Measurements from ENCODE around the gene B3GALT2. TPM values are rescaled to one million over a fixed set of nuclear protein-coding genes. Genes with fewer than 3 reads are reported as not detected.

B3GALT2 gene
- total and polyA plus RNA-seq, 2 of the 4 experiments (the other 2 are of a cell fraction) = 1.8 to 4.5 TPM

DNA sequence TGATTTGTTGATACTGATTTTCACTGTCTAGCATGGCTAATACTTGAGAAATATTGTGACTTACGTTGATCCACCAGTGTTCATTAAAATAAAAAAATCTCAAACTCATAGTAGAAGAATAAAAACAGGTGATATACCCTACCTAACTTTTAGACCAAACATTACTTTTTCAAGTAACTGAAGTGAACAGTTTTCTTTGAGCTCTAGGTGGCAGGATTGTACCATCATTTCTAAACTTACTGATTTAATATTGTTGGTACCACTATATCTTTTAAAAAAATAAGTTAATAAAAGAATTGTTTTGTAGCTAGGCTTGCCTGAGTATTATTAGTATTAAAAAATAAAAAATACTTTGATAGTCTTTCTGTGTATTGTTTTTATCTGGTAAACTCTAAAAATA is 43.1 kb downstream of the B3GALT2 start:
- peak; percentile 41 for DNase-seq

More for the DNA sequence above, 43.1 kb downstream of the B3GALT2 start:
- H4K8ac ChIP-seq (ENCODE audit: low read depth in 2 of 2, low read length in 2 of 2) = no peak overlapping the region
- no peaks in the 10 kb centered on the region for H3K27me3 ChIP-seq (ENCODE audit: control insufficient read depth, insufficient read depth, low read length)
- ATAC-seq (ENCODE audit: low read depth) = peak; percentile 27; the same call in 1 of the 2 replicates
- POLR2A ChIA-PET (ENCODE audit: unreplicated experiment) = no interaction called here
- WGBS, 2 experiments (ENCODE audit: extremely low coverage in 2 of 2, insufficient read length in 1 of 2) = no CpG with 5 or more reads among the region's 1 CpG
- no peak overlapping the region for H4K91ac ChIP-seq (ENCODE audit: insufficient read depth, low read depth, low read length)
- no peaks in the 10 kb centered on the region for H3K9me1 ChIP-seq (ENCODE audit: insufficient read depth, low read length)
- H2BK20ac ChIP-seq (ENCODE audit: low read depth, low read length) = no peak overlapping the region
- CTCF ChIA-PET = interaction anchor here (0.6 to 0.7 kb wide), 2 partner anchors 404 to 453 kb away, joined by 3 read pairs; no protein-coding TSS in a partner anchor
- H2BK15ac ChIP-seq (ENCODE audit: low read depth, low read length) = no peak overlapping the region
- no peak overlapping the region for H2AK9ac ChIP-seq (replicated peaks; ENCODE audit: low read depth, low read length, poor library complexity)
- no peak overlapping the region for H2AFZ ChIP-seq (replicated peaks; ENCODE audit: low read length, poor library complexity)
- dilution Hi-C loops (cut with HindIII; ENCODE audit: low sequenced_read_pairs, unreplicated experiment) = no loop called here
- intact Hi-C loops (cut with micrococcal nuclease) = no loop called here
- H3K4me3 ChIP-seq (ENCODE audit: insufficient read depth, low read depth, low read length) = no peak overlapping the region
- no peak overlapping the region for H3K18ac ChIP-seq (ENCODE audit: low read depth, low read length)
- no peak overlapping the region for H3K4ac ChIP-seq (ENCODE audit: low read depth, low read length)
- H3K14ac ChIP-seq (replicated peaks; ENCODE audit: low read depth, low read length) = no peak overlapping the region
- H2BK120ac ChIP-seq (ENCODE audit: low read depth, low read length) = no peak overlapping the region
- no peaks in the 10 kb centered on the region for H3K4me1 ChIP-seq (ENCODE audit: control insufficient read depth, insufficient read depth, low read length)
- TF ChIP-seq MAZ (IDR thresholded peaks at IDR 0.05; ENCODE audit: borderline replicate concordance, low read depth, low read length) (no peak), FOS (IDR thresholded peaks at IDR 0.05; ENCODE audit: low read depth, low read length) (no peak), POLR2A (IDR thresholded peaks at IDR 0.05; ENCODE audit: low read depth, low read length) (no peak), RAD21 (IDR thresholded peaks at IDR 0.05; ENCODE audit: low read length) (peak; percentile 55), CEBPB (IDR thresholded peaks at IDR 0.05; ENCODE audit: low read depth, low read length) (no peak), NFE2L2 (IDR thresholded peaks at IDR 0.05; ENCODE audit: low read depth, low read length) (no peak), CHD1 (IDR thresholded peaks at IDR 0.05; ENCODE audit: low read depth, low read length) (no peak), RFX5 (IDR thresholded peaks at IDR 0.05; ENCODE audit: low read depth, low read length) (no peak), SMC3 (IDR thresholded peaks at IDR 0.05; ENCODE audit: low read depth, low read length) (peak; percentile 9; the same call in 1 of the 2 replicates)
- TF ChIP-seq, protein P1, sequence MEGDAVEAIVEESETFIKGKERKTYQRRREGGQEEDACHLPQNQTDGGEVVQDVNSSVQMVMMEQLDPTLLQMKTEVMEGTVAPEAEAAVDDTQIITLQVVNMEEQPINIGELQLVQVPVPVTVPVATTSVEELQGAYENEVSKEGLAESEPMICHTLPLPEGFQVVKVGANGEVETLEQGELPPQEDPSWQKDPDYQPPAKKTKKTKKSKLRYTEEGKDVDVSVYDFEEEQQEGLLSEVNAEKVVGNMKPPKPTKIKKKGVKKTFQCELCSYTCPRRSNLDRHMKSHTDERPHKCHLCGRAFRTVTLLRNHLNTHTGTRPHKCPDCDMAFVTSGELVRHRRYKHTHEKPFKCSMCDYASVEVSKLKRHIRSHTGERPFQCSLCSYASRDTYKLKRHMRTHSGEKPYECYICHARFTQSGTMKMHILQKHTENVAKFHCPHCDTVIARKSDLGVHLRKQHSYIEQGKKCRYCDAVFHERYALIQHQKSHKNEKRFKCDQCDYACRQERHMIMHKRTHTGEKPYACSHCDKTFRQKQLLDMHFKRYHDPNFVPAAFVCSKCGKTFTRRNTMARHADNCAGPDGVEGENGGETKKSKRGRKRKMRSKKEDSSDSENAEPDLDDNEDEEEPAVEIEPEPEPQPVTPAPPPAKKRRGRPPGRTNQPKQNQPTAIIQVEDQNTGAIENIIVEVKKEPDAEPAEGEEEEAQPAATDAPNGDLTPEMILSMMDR (conservative IDR thresholded peaks at IDR 0.05; ENCODE audit: low read depth, low read length) = peak; percentile 47
- TF ChIP-seq, protein P2, sequence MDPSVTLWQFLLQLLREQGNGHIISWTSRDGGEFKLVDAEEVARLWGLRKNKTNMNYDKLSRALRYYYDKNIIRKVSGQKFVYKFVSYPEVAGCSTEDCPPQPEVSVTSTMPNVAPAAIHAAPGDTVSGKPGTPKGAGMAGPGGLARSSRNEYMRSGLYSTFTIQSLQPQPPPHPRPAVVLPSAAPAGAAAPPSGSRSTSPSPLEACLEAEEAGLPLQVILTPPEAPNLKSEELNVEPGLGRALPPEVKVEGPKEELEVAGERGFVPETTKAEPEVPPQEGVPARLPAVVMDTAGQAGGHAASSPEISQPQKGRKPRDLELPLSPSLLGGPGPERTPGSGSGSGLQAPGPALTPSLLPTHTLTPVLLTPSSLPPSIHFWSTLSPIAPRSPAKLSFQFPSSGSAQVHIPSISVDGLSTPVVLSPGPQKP (IDR thresholded peaks at IDR 0.05; ENCODE audit: borderline replicate concordance, low read depth, low read length) = no peak
- TF ChIP-seq, protein P3, sequence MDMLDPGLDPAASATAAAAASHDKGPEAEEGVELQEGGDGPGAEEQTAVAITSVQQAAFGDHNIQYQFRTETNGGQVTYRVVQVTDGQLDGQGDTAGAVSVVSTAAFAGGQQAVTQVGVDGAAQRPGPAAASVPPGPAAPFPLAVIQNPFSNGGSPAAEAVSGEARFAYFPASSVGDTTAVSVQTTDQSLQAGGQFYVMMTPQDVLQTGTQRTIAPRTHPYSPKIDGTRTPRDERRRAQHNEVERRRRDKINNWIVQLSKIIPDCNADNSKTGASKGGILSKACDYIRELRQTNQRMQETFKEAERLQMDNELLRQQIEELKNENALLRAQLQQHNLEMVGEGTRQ (IDR thresholded peaks at IDR 0.05; ENCODE audit: low read depth, low read length) = no peak
- H3K36me3 ChIP-seq (ENCODE audit: control insufficient read depth, insufficient read depth, low read length) = peaks cover 27% of the 10 kb centered on the region
- H2BK5ac ChIP-seq (ENCODE audit: low read depth, low read length, poor library complexity, severe bottlenecking) = no peak overlapping the region
- no TSS peak for BruUV-seq (replicated peaks)
- H3K27ac ChIP-seq (ENCODE audit: insufficient read depth, low read length) = no peak overlapping the region
- no peak overlapping the region for H3K56ac ChIP-seq (ENCODE audit: extremely low read depth, insufficient read depth, low read length)
- no peak overlapping the region for H3K9ac ChIP-seq (ENCODE audit: low read depth, low read length)
- H3K79me1 ChIP-seq (ENCODE audit: low read depth in 1 of 2, low read length in 2 of 2) = peaks cover 25 to 28% of the 10 kb centered on the region in 2 experiments; a peak in 3 of 4 replicates
- in situ Hi-C loops (cut with MboI; ENCODE audit: low sequenced_read_pairs) = no loop called here
- H4K5ac ChIP-seq (ENCODE audit: low read depth, low read length) = no peak overlapping the region
- H3K9me3 ChIP-seq (ENCODE audit: control insufficient read depth, insufficient read depth, low read length) = no peaks in the 10 kb centered on the region
- no peak overlapping the region for H3K4me2 ChIP-seq (ENCODE audit: low read depth, low read length)
- peaks cover 9% of the 10 kb centered on the region; the same call in 1 of the 2 replicates for H4K20me1 ChIP-seq (ENCODE audit: insufficient read depth, low read length)
- H2AK5ac ChIP-seq (ENCODE audit: low read depth, low read length) = no peak overlapping the region
- H3K23ac ChIP-seq (ENCODE audit: low read depth, low read length) = no peak overlapping the region
